Breast epithelium (tissue), 4 donors: ENCODE results near the gene CDC20. TPM values are rescaled to one million over a fixed set of nuclear protein-coding genes. Genes with fewer than 3 reads are reported as not detected.

Experiments used
- DNase-seq, 2 donors: peaks; one replicate each; pipeline ENCODE4 v3.0.0-alpha.2; 2019; ENCODE audit warnings: low spot score in 2 of 2
- H3K27ac ChIP-seq, 2 donors: fragments of 200-600 bp; sonication (generic) in 1 of 2; one replicate each; pipeline ENCODE4 v1.5.1; 2016 to 2019; ENCODE audit warnings: mild to moderate bottlenecking in 1 of 2
- H3K27me3 ChIP-seq, 2 donors: fragments of 200-600 bp; sonication (generic) in 1 of 2; one replicate each; pipeline versions ENCODE4 v1.5.1 to v1.6.0; 2017 to 2019; ENCODE audit warnings: control low read depth in 1 of 2, mild to moderate bottlenecking in 1 of 2
- H3K36me3 ChIP-seq: fragments of 200-600 bp; one replicate; pipeline ENCODE4 v1.5.1; 2019
- H3K4me1 ChIP-seq, 2 donors: fragments of 200-600 bp; sonication (generic); one replicate each; pipeline ENCODE4 v1.5.1; 2016 to 2019; ENCODE audit warnings: control low read depth in 1 of 2
- H3K4me3 ChIP-seq, 3 donors: fragments of 200-600 bp; sonication (generic); 1 replicate in 2 of 3; 2 replicates in 1 of 3; pipeline ENCODE4 v1.5.1; 2016 to 2019; ENCODE audit warnings: mild to moderate bottlenecking in 3 of 3, moderate library complexity in 2 of 3
- H3K9me3 ChIP-seq, 2 donors: fragments of 200-600 bp; sonication (generic) in 1 of 2; one replicate each; pipeline ENCODE4 v1.5.1; 2016 to 2019; ENCODE audit warnings: control low read depth in 1 of 2
- POLR2A ChIP-seq: fragments of 450-650 bp; IDR thresholded peaks from one replicate; pipeline ENCODE4 v1.6.1; 2016; ENCODE audit warnings: antibody characterized with exemption, mild to moderate bottlenecking, moderate library complexity
- POLR2AphosphoS5 ChIP-seq, 3 donors: sonication (generic); formaldehyde crosslinking; IDR thresholded peaks; one replicate each; pipeline ENCODE4 v1.6.1; 2017; ENCODE audit warnings: antibody characterized with exemption in 3 of 3
- intact Hi-C: fragments of 100-400 bp; cut with DNase I; formaldehyde crosslinking; loops from one replicate; pipeline ENCODE4 v1.15.1; 2023; ENCODE audit warnings: low total_unique reads
- total RNA-seq, 3 donors: library from RNA; depleted of rRNA; stranded (reverse); fragments of >200 nt; gene quantifications; one replicate each; pipeline ENCODE4 v1.1.0, GENCODE V29; 2016
- TF ChIP-seq, protein P1 (sequence below), 3 donors: fragments of 450-650 bp; IDR thresholded peaks; one replicate each; pipeline ENCODE4 v1.5.1; 2016 to 2017; ENCODE audit warnings: antibody characterized with exemption in 3 of 3, mild to moderate bottlenecking in 3 of 3, moderate library complexity in 3 of 3

CDC20 gene
- total RNA-seq, 3 donors from 2014 or later: 1.3 to 5.8 (median 1.3) TPM

GRCh38 chr1:43313771-43314170 lies 45.0 kb upstream of the CDC20 start:
- Histone ChIP-seq H3K27me3 (no peaks in the 10 kb centered on the region), H3K4me1 (no peaks in the 10 kb centered on the region), H3K36me3 (no peaks in the 10 kb centered on the region), H3K4me3 (no peak overlapping the region), H3K27ac (no peak overlapping the region), H3K9me3 (no peaks in the 10 kb centered on the region)
- TF ChIP-seq POLR2A (no peak), POLR2AphosphoS5 (IDR thresholded peaks at IDR 0.05) (no peak)
- TF ChIP-seq, protein P1, sequence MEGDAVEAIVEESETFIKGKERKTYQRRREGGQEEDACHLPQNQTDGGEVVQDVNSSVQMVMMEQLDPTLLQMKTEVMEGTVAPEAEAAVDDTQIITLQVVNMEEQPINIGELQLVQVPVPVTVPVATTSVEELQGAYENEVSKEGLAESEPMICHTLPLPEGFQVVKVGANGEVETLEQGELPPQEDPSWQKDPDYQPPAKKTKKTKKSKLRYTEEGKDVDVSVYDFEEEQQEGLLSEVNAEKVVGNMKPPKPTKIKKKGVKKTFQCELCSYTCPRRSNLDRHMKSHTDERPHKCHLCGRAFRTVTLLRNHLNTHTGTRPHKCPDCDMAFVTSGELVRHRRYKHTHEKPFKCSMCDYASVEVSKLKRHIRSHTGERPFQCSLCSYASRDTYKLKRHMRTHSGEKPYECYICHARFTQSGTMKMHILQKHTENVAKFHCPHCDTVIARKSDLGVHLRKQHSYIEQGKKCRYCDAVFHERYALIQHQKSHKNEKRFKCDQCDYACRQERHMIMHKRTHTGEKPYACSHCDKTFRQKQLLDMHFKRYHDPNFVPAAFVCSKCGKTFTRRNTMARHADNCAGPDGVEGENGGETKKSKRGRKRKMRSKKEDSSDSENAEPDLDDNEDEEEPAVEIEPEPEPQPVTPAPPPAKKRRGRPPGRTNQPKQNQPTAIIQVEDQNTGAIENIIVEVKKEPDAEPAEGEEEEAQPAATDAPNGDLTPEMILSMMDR (IDR thresholded peaks at IDR 0.05): no peak
- intact Hi-C loops: no loop called here
- DNase-seq: no peak

DNA sequence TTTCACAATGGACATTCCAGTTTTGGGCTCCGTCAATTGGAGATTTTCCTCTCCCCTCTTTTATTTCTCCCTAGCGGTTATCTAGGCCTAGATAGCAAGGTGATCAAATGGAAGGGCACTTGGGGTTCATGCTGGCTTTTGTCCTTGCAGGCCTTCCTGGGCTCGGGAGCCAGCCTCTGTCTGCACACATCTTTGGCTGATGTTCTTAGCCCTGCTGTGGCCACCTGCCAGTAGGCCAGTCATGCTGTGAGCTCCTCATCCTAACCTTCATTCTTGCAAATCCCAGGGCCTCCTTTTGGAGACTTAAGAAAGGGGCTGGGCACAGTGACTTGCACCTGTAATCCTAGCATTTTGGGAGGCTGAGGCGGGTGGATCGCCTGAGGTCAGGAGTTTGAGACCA lies 44.5 kb upstream of the CDC20 start:
- H3K27ac ChIP-seq: no peak overlapping the region
- H3K9me3 ChIP-seq: no peaks in the 10 kb centered on the region
- H3K4me3 ChIP-seq: no peak overlapping the region
- no peak for TF ChIP-seq POLR2A
- TF ChIP-seq, protein P1 (IDR thresholded peaks at IDR 0.05): no peak
- TF ChIP-seq POLR2AphosphoS5 (IDR thresholded peaks at IDR 0.05): no peak
- no peaks in the 10 kb centered on the region for H3K4me1 ChIP-seq
- no peaks in the 10 kb centered on the region for H3K36me3 ChIP-seq
- DNase-seq: no peak
- no peaks in the 10 kb centered on the region for H3K27me3 ChIP-seq
- intact Hi-C loops: no loop called here

GRCh38 chr1:43315481-43315880 lies 43.3 kb upstream of the CDC20 start:
- Histone ChIP-seq H3K27me3 (no peaks in the 10 kb centered on the region), H3K4me3 (no peak overlapping the region), H3K27ac (no peak overlapping the region), H3K9me3 (no peaks in the 10 kb centered on the region), H3K4me1 (no peaks in the 10 kb centered on the region), H3K36me3 (no peaks in the 10 kb centered on the region)
- DNase-seq: peak in 1 of 2 donors; percentile 9
- intact Hi-C loops: no loop called here
- TF ChIP-seq, protein P1 (IDR thresholded peaks at IDR 0.05): no peak
- no peak for TF ChIP-seq POLR2A
- TF ChIP-seq POLR2AphosphoS5 (IDR thresholded peaks at IDR 0.05): no peak

- Histone ChIP-seq H3K4me1 (no peaks in the 10 kb centered on the region), H3K27me3 (no peaks in the 10 kb centered on the region), H3K27ac (no peak overlapping the region), H3K36me3 (no peaks in the 10 kb centered on the region), H3K9me3 (no peaks in the 10 kb centered on the region), H3K4me3 (no peak overlapping the region)
- intact Hi-C loops: no loop called here
- no peak for TF ChIP-seq POLR2AphosphoS5 (IDR thresholded peaks at IDR 0.05)
- no peak for TF ChIP-seq POLR2A
- TF ChIP-seq, protein P1 (IDR thresholded peaks at IDR 0.05): no peak
- peak in 1 of 2 donors; percentile 30 for DNase-seq
Measured at GRCh38 chr1:43315963-43316737, 42.6 kb upstream of the CDC20 start.

- no peaks in the 10 kb centered on the region for H3K36me3 ChIP-seq
- H3K4me3 ChIP-seq: no peak overlapping the region
- TF ChIP-seq, protein P1 (IDR thresholded peaks at IDR 0.05): no peak
- no peak for TF ChIP-seq POLR2AphosphoS5 (IDR thresholded peaks at IDR 0.05)
- no peak for TF ChIP-seq POLR2A
- H3K27ac ChIP-seq: no peak overlapping the region
- intact Hi-C loops: no loop called here
- H3K4me1 ChIP-seq: no peaks in the 10 kb centered on the region
- no peaks in the 10 kb centered on the region for H3K9me3 ChIP-seq
- peak in 1 of 2 donors; percentile 40 for DNase-seq
- no peaks in the 10 kb centered on the region for H3K27me3 ChIP-seq
Measured at GRCh38 chr1:43316738-43317520, 41.9 kb upstream of the CDC20 start.
